HEK293 (cell line): ENCODE data around the gene RALA.

Experiments
- CTCF ChIA-PET: fragments of 350-600 bp; formaldehyde crosslinking; extraction: SDS; loops from one replicate; lab custom pipeline; 2021; ENCODE audit warnings: antibody characterized with exemption; lab: Yijun Ruan, JAX
- POLR2A ChIA-PET: fragments of 300-600 bp; formaldehyde crosslinking; extraction: SDS; loops from one replicate; lab custom pipeline; 2020; ENCODE audit warnings: antibody characterized with exemption, inconsistent platforms; lab: Yijun Ruan, JAX
- H3K27ac ChIP-seq: fragments of 200-500 bp; sonication (Bioruptor generic); 2 replicates; pipeline ENCODE4 v1.5.1; 2014; ENCODE audit warnings: low read depth, low read length, control low read depth, inconsistent platforms; ENCODE audit errors: extremely low read depth
- H3K36me3 ChIP-seq, 2 experiments: fragments of 200-500 bp in 1 of 2; sonication (Bioruptor generic) in 1 of 2; 1 replicate in 1 of 2; 2 replicates in 1 of 2; pipeline ENCODE4 v1.5.1; 2014 to 2017; ENCODE audit warnings: inconsistent platforms in 2 of 2, low read length in 2 of 2; ENCODE audit not compliant: control insufficient read depth in 2 of 2, insufficient read depth in 1 of 2
- H3K4me1 ChIP-seq: fragments of 200-500 bp; sonication (Bioruptor generic); 2 replicates; pipeline ENCODE4 v1.5.1; 2014; ENCODE audit warnings: mild to moderate bottlenecking, low read length, inconsistent platforms; ENCODE audit not compliant: control insufficient read depth, insufficient read depth
- H3K4me3 ChIP-seq: 2 replicates; pipeline ENCODE4 v1.5.1; 2011; ENCODE audit warnings: low read depth, mild to moderate bottlenecking, control low read depth, low read length, moderate library complexity
- H3K9me3 ChIP-seq: fragments of 200-500 bp; sonication (Bioruptor generic); 2 replicates; pipeline ENCODE4 v1.5.1; 2014; ENCODE audit warnings: low read depth, low read length, inconsistent platforms; ENCODE audit not compliant: control insufficient read depth, insufficient read depth
- AEBP2 ChIP-seq: fragments of 450-650 bp; formaldehyde crosslinking; IDR thresholded peaks from 2 replicates; pipeline ENCODE4 v1.5.1; 2016; ENCODE audit warnings: missing biosample characterization, missing genetic modification characterization, borderline replicate concordance
- CTCF ChIP-seq: fragments of 450-650 bp; formaldehyde crosslinking; IDR thresholded peaks from 2 replicates; pipeline ENCODE4 v1.5.1; 2016; ENCODE audit warnings: missing biosample characterization, missing genetic modification characterization
- GLIS2 ChIP-seq: fragments of 450-650 bp; formaldehyde crosslinking; IDR thresholded peaks from 2 replicates; pipeline ENCODE4 v1.5.1; 2016; ENCODE audit warnings: missing biosample characterization, missing genetic modification characterization
- HOXD13 ChIP-seq: sonication (generic); formaldehyde crosslinking; IDR thresholded peaks from 2 replicates; pipeline ENCODE4 v1.8.0; 2022; ENCODE audit warnings: missing genetic modification reagents, borderline replicate concordance
- MEIS1 ChIP-seq: sonication (generic); formaldehyde crosslinking; IDR thresholded peaks from 2 replicates; pipeline ENCODE4 v1.8.1; 2022; ENCODE audit warnings: missing genetic modification reagents, mild to moderate bottlenecking, borderline replicate concordance
- PBX3 ChIP-seq: sonication (generic); formaldehyde crosslinking; IDR thresholded peaks from 2 replicates; pipeline ENCODE4 v1.8.1; 2022; ENCODE audit warnings: mild to moderate bottlenecking, moderate library complexity, missing genetic modification reagents
- SALL2 ChIP-seq: fragments of 450-650 bp; formaldehyde crosslinking; IDR thresholded peaks from 2 replicates; pipeline ENCODE4 v1.5.0; 2017; ENCODE audit warnings: missing biosample characterization, mild to moderate bottlenecking, missing genetic modification characterization, borderline replicate concordance
- SCRT1 ChIP-seq: fragments of 450-650 bp; formaldehyde crosslinking; IDR thresholded peaks from 2 replicates; pipeline ENCODE4 v1.5.1; 2016; ENCODE audit warnings: missing biosample characterization, missing genetic modification characterization, borderline replicate concordance
- TCF7L2 ChIP-seq: IDR thresholded peaks from 2 replicates; pipeline ENCODE4 v1.6.1; 2011; ENCODE audit warnings: low read depth, mild to moderate bottlenecking, inconsistent platforms, low read length, moderate library complexity, borderline replicate concordance
- TRIM28 ChIP-seq: IDR thresholded peaks from 2 replicates; pipeline ENCODE4 v1.6.1; 2011; ENCODE audit warnings: low read length, control low read depth, borderline replicate concordance
- ZBTB17 ChIP-seq: fragments of 450-650 bp; formaldehyde crosslinking; IDR thresholded peaks from 2 replicates; pipeline ENCODE4 v1.5.1; 2016; ENCODE audit warnings: missing biosample characterization, missing genetic modification characterization
- ZBTB21 ChIP-seq: fragments of 450-650 bp; formaldehyde crosslinking; IDR thresholded peaks from 2 replicates; pipeline ENCODE4 v1.5.1; 2017; ENCODE audit warnings: missing biosample characterization, missing genetic modification characterization
- ZBTB6 ChIP-seq: fragments of 450-650 bp; formaldehyde crosslinking; IDR thresholded peaks from 2 replicates; pipeline ENCODE4 v1.5.1; 2017; ENCODE audit warnings: missing biosample characterization, missing genetic modification characterization
- ZFHX2 ChIP-seq: fragments of 450-650 bp; formaldehyde crosslinking; conservative IDR thresholded peaks from 2 replicates; pipeline ENCODE4 v1.5.1; 2016; ENCODE audit warnings: missing biosample characterization, missing genetic modification characterization
- ZFP3 ChIP-seq: fragments of 450-650 bp; formaldehyde crosslinking; IDR thresholded peaks from 2 replicates; pipeline ENCODE4 v1.5.1; 2016; ENCODE audit warnings: low read depth, missing biosample characterization, missing genetic modification characterization
- ZNF138 ChIP-seq: fragments of 450-650 bp; formaldehyde crosslinking; IDR thresholded peaks from 2 replicates; pipeline ENCODE4 v1.5.1; 2016; ENCODE audit warnings: missing biosample characterization, missing genetic modification characterization, borderline replicate concordance
- ZNF48 ChIP-seq: fragments of 450-650 bp; formaldehyde crosslinking; IDR thresholded peaks from 2 replicates; pipeline ENCODE4 v1.5.1; 2016; ENCODE audit warnings: missing biosample characterization, missing genetic modification characterization
- ZNF501 ChIP-seq: fragments of 450-650 bp; formaldehyde crosslinking; IDR thresholded peaks from 2 replicates; pipeline ENCODE4 v1.5.1; 2016; ENCODE audit warnings: missing biosample characterization, missing genetic modification characterization
- ZNF521 ChIP-seq: fragments of 450-650 bp; formaldehyde crosslinking; IDR thresholded peaks from 2 replicates; pipeline ENCODE4 v1.5.1; 2017; ENCODE audit warnings: missing biosample characterization, mild to moderate bottlenecking, missing genetic modification characterization
- ZNF549 ChIP-seq: fragments of 450-650 bp; IDR thresholded peaks from 2 replicates; pipeline ENCODE4 v1.5.1; 2018; ENCODE audit warnings: missing biosample characterization, missing genetic modification characterization, mild to moderate bottlenecking, inconsistent platforms, moderate library complexity
- ZNF558 ChIP-seq: fragments of 450-650 bp; formaldehyde crosslinking; IDR thresholded peaks from 2 replicates; pipeline ENCODE4 v1.5.1; 2016; ENCODE audit warnings: missing biosample characterization, missing genetic modification characterization
- ZNF596 ChIP-seq: fragments of 450-650 bp; IDR thresholded peaks from 2 replicates; pipeline ENCODE4 v1.5.0; 2018; ENCODE audit warnings: missing biosample characterization, mild to moderate bottlenecking, missing genetic modification characterization, moderate library complexity
- ZNF658 ChIP-seq: fragments of 450-650 bp; formaldehyde crosslinking; IDR thresholded peaks from 2 replicates; pipeline ENCODE4; 2016; ENCODE audit warnings: missing biosample characterization, missing genetic modification characterization
- ZNF768 ChIP-seq: fragments of 450-650 bp; formaldehyde crosslinking; IDR thresholded peaks from 2 replicates; pipeline ENCODE4 v1.5.1; 2018; ENCODE audit warnings: missing biosample characterization, mild to moderate bottlenecking, missing genetic modification characterization
- TF ChIP-seq, protein P1 (sequence below): fragments of 450-650 bp; formaldehyde crosslinking; IDR thresholded peaks from 2 replicates; pipeline ENCODE4 v1.5.1; 2016; ENCODE audit warnings: missing biosample characterization, missing genetic modification characterization
- TF ChIP-seq, protein P2 (sequence below): fragments of 450-650 bp; formaldehyde crosslinking; IDR thresholded peaks from 2 replicates; pipeline ENCODE4 v1.5.1; 2016; ENCODE audit warnings: missing biosample characterization, missing genetic modification characterization, low read depth

Gene RALA

GRCh38 chr7:39647816-39648215 lies 24.4 kb downstream of the RALA start (continued):
- TF ChIP-seq ZNF549 (tag by site-specific recombination) (no peak), SALL2 (tag by site-specific recombination) (no peak), AEBP2 (no peak), ZNF138 (tag by site-specific recombination) (no peak), CTCF (tag by site-specific recombination) (no peak), TRIM28 (no peak), ZBTB21 (no peak), SCRT1 (tag by site-specific recombination) (no peak)

DNA sequence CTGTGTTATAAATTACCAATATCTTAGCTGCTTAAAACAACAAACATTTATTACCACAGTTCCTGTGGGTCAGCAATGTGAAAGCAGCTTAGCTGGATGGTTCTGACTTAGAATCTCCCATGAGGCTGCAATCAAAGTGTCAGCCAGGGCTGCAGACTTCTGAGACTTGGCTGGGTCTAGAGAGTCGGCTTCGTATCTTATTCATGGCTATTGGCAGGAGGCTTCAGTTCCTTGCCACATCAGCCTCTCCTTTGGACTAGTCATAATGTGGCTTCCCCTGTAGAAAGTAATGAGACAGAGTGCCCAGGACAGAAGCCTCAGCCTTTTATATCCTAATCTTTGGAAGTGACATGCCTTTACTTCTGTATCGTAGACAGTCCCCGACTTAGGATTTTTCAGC lies 27.3 kb downstream of the RALA start:
- no peak for TF ChIP-seq PBX3 (CRISPR knock-in tag)
- TF ChIP-seq ZNF768 (tag by site-specific recombination), result no peak
- no peak for TF ChIP-seq ZNF48 (tag by site-specific recombination)
- no peak for TF ChIP-seq ZNF521
- TF ChIP-seq GLIS2 (tag by site-specific recombination), result no peak
- no peak for TF ChIP-seq ZNF501 (tag by site-specific recombination)
- TF ChIP-seq ZNF558 (tag by site-specific recombination), result no peak
- no peak for TF ChIP-seq MEIS1
- no peak for TF ChIP-seq ZNF596
- TF ChIP-seq ZBTB17 (tag by site-specific recombination), result no peak
- no peak for TF ChIP-seq ZFP3 (tag by site-specific recombination)
- no peak for TF ChIP-seq ZNF658 (tag by site-specific recombination)
- Histone ChIP-seq H3K27ac (no peak overlapping the region), H3K4me3 (no peak overlapping the region), H3K36me3 (no peaks in the 10 kb centered on the region), H3K4me1 (no peaks in the 10 kb centered on the region), H3K9me3 (no peaks in the 10 kb centered on the region)
- ChIA-PET POLR2A (no interaction called here), CTCF (no interaction called here)

DNA sequence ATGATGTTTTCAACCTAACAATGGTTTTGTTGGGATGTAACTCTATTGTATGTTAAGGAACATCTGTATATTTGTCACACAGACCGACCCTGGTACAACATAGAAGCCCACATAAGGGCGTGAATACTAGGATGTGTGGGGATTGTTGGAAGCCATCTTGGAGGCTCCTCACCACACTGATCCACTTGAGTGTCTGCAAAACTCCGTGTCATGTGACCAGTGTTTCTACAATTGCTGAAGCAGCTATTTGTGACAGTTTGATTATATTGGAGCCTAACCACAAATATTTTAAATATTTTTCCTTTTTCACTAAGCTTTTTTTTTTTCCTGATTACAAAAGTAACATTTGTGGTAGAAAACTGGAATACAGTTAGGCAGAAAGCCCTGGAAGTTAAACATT lies 27.9 kb downstream of the RALA start:
- CTCF ChIA-PET, result interaction anchor here (0.5 kb wide), 1 partner anchor 72 kb away, joined by 3 read pairs; no protein-coding TSS in a partner anchor
- Histone ChIP-seq H3K27ac (no peak overlapping the region), H3K9me3 (no peaks in the 10 kb centered on the region)
- TF ChIP-seq ZBTB6 (tag by site-specific recombination) (no peak), TCF7L2 (no peak), ZFHX2 (tag by site-specific recombination) (no peak), HOXD13 (CRISPR knock-in tag) (no peak)
- TF ChIP-seq, protein P1, sequence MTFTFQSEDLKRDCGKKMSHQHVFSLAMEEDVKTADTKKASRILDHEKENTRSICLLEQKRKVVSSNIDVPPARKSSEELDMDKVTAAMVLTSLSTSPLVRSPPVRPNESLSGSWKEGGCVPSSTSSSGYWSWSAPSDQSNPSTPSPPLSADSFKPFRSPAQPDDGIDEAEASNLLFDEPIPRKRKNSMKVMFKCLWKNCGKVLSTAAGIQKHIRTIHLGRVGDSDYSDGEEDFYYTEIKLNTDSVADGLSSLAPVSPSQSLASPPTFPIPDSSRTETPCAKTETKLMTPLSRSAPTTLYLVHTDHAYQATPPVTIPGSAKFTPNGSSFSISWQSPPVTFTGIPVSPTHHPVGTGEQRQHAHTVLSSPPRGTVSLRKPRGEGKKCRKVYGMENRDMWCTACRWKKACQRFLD (tag by site-specific recombination), result no peak
- TF ChIP-seq, protein P2, sequence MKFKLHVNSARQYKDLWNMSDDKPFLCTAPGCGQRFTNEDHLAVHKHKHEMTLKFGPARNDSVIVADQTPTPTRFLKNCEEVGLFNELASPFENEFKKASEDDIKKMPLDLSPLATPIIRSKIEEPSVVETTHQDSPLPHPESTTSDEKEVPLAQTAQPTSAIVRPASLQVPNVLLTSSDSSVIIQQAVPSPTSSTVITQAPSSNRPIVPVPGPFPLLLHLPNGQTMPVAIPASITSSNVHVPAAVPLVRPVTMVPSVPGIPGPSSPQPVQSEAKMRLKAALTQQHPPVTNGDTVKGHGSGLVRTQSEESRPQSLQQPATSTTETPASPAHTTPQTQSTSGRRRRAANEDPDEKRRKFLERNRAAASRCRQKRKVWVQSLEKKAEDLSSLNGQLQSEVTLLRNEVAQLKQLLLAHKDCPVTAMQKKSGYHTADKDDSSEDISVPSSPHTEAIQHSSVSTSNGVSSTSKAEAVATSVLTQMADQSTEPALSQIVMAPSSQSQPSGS (tag by site-specific recombination), result no peak
- TF ChIP-seq, all 188 proteins: peak for 0
- H3K36me3 ChIP-seq, result no peaks in the 10 kb centered on the region
- POLR2A ChIA-PET, result no interaction called here
- H3K4me3 ChIP-seq, result no peak overlapping the region
- no peaks in the 10 kb centered on the region for H3K4me1 ChIP-seq
